GM19043 (cell line): ENCODE results near the gene CD200.

Source experiments
- ATAC-seq: cut with Tn5 transposase; IDR thresholded peaks from one replicate; pipeline ENCODE4 v1.9.1; 2021; ENCODE audit warnings: low read depth; ENCODE audit not compliant: unreplicated experiment

The CD200 gene

DNA sequence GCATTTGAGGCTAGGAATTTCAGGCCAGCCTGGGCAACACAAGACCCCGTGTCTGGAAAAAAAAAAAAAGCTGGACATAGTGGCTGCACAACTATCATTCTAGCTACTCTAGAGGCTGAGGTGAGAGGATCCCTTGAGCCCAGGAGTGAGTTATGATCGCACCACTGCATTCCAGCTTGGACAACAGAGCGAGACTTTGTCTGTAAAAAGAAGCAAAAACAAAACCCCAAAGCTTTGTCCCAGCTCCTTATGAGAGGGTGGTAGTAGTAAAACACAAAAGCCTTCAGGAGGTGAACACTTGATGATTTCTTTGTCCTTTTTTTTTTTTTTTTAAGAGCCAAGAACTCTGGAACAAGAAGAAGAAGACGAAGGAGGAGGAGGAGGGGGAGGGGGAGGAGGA lies 1.1 kb upstream of the CD200 start:
- no peak for ATAC-seq

DNA sequence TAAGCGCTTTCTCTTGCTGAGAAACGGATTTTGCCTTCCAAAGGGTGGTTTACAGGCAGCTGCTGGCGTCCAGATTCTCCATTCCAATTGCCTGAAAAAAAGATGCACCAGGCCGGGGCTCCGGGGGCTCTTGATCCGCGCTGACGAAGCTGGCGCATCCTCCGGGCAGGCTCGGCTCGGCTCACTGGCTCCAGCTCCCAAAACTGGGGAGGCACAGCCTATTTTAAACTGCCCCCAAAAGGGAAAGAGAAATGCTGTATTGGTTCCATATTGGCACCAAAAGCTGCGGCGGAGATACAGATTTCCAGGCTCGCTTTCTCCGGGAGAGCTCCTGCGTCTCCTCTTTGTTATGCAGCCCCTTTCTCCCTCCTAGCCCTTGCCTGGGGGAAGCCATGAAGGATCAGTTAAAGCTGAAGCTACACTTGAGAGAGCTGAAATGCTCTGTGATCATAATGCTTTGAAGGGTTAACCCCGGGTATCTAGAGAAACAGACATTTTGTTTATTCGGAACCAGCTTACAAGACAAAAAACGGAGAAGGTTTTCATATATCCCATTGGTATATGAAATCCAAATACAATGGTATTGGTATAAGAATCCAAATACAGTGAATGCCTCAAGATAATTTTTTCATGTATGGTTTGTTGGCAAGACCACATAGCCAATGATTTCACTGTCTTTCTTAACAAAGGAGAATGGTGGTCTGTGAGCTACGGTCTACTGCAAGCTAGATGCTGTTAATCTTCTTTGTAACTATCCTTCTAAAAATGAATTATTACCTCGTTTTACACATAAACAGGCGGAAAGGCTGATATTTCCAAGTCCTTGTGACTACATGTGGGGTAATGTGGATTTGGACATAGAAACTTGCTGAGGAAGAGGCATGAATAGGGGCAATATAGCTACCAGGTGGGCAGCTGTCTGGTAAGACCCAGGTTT lies 693 bp downstream of the CD200 start:
- peak; percentile 35 for ATAC-seq

DNA sequence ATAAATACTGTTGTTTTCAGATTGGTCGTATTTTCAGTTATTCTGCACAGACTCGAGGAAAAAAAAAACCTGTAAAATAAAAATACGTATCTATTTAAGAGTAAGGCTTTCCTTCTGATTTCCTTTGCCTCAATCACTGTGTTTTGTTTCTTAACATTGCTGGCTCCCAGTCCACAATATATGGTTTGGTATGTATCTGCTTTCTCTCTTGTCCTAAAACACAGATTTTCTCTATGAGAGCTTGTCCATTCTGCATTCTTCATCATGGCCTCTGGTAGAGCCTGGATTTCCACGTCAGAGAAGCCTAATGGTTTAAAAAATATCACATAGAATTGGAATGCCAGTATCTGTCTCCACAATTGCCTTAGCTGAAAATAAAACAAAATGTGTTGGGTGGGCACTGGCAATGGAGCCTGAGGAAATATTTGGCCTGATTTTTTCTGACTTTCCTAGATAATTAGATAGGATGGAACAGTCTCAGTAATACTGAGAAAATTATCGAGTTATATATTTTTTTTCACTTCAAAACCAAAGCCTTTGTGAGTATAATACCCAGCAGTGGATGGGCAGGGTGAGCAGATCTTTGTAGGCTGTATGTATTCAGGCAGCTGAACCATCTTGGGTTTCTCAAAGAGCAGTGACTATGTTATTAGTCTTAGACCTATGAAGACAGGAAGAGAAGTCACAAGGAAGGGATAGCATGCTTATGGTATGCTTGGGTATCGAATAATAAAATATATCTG lies 1.9 kb downstream of the CD200 start:
- no peak for ATAC-seq

DNA sequence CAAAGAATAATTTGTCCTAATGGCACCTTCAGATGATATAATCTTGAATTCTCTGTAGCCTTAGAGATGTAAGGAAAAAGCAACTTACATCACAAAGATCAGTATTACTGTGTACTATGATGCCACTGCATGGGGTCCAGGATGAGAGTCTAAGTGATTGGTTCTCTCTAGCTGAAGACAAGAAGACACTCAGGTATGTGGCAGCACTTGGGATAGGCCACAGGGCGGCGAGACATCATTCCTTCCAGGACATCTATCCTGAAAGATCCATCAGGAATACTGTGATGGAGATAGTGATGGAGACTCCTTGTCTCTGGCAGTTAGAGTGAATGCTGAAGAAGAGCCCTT lies 2.5 kb downstream of the CD200 start:
- no peak for ATAC-seq

DNA sequence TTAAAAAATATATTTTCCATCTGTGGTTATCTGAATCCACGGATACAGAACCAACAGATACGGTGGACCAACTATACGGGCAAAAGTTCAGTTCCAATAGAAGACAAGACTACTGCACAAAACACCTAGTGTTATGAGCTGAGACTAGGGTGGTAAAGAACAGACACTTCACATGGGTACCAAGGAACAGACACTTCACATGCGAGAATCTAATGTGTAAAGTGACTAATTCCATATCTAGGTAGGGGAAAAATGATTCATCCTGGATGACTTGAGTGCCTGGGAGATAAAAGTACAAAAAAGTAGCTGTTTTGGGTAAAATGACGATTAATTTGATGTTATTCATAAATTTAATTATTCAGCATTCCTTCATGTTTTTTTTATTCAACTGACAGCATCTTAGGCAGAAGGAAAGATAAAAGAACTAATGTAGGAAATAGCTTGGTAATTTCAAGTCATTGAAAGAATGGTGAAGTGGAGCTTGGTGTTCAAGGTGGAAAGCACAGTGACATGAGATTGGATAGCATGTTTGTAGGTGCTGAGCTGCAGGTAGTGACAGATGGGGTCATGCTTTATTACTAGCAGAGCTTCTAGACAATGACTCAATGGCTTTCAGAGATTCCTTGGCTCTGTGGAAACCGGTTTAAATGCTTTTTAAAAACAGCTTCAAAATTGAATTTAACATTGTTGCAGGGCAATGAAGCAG lies 5.2 kb downstream of the CD200 start:
- no peak for ATAC-seq

DNA sequence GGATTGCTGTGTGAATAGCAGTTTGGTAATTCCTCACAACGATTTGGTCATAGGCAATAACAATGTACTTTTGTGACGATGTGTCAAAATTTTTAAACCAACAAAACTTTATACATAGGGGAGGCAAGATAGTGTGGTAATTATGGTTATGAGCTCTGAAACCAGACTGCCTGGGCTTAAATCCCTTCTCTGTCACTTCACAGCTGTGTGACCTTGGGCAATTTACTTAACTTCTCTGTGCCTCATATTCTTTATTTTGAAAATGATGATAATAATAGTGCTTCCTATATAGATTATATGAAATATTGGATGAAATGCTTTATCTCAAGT lies 5.7 kb downstream of the CD200 start:
- no peak for ATAC-seq

DNA sequence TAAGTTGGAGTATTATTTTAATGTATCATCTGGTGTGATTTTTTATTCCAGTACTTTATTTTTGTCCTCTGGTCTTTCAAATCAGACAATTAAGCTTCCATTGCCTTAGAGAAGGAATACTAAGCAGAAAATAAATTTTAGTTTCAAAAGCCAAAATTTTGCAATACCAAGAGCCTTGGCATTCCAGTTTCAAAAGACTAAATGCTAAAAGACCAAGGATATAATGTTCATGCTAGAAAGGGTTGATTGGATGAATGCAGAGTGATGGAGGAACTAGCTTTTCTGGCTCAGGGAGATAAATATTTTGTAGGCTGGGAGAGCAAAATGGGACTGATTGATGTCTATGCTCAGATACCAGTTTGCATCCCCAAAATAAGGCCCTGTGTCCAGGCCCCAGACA lies 6.2 kb downstream of the CD200 start:
- ATAC-seq: no peak

DNA sequence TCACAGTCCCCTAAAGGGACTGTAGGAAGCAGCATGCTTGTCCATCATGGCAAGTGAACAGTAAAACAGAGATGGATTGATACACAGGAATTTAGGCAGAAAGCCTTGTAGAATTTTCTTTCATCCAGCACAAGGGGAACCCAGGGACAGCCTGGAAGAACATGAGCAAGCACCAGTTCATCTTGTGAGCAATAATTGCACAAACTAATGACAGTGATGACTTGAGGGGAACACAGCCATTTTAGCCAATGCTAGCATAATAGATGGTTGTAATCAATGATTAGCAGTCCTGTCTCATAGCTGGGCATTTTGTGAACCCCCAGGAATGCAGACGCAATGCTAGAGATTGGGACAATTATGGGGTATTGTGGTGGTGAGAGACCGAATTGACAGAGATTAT lies 6.7 kb downstream of the CD200 start:
- ATAC-seq: no peak

DNA sequence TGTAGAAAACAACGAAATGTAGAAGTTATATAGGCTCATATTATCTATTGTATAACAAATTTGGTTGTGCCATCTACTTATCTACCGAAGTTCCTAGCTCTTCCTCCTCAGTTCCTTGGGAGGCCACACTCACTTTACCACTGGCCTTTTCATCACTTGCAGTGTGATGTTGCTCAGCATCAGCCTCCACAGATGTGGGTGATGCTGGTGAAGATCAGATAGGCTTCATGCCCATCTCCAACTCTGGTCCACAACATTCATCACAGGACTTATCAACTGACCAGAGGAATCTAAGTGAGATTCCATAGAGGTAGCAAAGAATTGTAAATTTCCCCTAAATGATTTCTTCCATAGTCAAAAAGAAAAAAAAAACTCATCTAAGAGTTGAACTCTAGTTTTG lies 8.4 kb downstream of the CD200 start:
- ATAC-seq: no peak

DNA sequence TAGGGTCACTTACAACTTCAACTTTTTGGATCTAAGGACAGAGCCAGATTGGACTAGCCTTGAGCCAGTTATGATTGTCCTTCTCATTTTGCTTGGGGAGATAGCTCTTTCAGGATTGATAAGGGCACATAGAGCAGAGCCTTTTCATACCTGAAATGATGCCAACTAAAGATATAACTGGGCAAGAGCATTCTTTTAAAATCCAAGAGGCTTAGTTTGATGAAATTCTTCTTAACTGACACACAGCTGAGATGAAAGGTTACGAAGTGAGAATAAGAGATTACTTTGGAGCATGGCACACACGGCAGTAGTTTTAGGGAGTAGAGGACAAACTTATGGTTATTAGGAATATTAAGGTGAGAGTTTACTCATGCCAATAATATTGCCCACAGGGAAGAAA lies 12.7 kb downstream of the CD200 start:
- no peak for ATAC-seq

DNA sequence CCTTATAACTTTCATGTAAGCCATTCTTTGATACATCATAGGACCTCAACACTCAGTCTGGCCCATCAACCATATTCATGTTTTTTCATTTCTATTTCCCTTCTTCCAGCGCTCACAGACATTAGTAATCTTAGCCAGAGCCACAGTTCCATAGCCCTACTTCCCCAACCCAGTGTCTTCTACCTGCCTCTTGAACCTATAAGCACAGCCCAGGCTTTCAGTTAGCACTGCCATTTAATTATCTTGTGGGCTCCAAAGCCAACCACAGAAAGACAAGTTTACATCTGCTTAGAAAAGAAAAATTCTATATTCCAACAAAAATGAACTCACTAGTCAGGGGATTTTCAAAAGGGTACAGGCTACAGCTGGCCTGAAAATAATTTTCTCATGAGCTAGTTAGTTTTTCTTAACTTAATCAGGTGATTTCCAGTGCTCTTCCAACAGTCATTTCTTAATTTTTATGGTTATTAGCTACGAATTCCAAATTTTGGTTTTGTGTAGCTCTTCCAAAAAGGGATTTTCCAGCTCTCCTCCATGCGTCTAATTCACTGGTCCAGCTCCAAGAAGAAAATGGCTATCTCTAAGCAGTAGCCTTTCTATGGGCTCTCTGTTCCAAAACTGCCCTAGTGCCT lies 13.7 kb downstream of the CD200 start:
- no peak for ATAC-seq

DNA sequence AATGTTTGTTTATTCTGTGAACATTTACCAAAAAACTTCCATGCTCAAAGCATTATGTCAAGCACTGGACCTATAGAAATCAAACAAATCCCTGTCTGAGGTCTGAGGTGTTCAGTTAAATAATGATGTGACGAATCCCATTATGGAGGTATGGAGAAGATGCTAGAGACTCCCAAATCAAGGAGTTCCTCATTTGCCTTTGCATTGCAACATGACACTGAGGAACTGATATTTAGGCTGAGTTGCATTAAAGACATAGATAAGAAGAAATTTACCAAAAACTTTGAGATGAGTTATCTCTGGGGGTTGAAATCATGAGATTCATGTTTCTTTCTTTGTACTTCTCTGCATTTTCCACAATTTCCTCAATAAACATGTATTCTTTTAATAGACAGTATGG lies 16.0 kb downstream of the CD200 start:
- no peak for ATAC-seq

DNA sequence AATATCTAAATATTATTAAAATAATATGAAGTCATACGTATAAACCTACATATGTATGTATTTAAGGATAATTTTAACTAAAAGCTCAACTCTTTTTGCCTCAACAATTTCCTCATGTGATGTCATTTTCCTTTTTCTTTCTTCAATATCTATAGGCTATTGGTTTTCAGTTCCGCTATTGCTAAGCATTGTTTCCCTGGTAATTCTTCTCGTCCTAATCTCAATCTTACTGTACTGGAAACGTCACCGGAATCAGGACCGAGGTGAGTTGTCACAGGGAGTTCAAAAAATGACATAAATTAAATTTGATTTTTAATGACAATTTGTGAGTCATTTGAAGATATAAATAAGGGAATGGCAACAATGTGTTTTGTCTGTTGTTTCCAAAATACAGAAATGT lies 16.6 kb downstream of the CD200 start:
- no peak for ATAC-seq

DNA sequence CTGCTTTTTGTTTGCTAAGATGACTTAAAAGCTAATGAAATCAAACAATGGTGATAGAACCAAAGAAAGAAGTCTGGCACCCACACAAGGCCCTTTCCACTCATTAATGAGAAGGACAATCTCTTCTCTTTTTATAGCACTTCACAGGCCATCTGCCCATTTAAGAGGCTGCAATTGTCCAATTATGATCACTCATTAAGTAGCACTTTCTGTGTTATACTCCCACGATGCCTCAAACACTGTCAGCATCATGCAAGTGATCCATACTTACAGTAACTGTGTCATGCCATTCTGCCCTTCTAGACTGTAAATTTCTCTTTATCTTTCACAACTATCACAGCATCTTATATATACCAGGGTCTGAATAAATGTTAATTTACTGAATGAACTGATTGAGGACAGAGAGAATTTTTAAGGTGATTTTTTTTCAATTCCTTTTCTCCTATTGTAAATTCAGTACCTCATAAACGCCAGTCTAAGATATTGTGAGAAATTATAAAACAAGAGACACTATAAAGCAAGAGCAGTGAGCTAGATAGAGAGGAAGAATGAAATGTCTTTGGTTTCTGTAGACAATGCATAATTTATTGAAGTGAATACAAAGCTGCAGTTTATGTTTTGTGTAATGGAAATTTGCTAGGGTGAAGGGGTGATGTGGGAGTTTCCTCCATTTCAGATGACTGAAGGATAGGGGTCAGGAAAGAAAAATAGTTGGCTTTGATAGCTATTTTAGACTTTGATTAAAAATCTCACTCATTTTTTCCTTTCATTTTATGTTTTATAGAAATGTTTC lies 17.3 kb downstream of the CD200 start:
- ATAC-seq: no peak

DNA sequence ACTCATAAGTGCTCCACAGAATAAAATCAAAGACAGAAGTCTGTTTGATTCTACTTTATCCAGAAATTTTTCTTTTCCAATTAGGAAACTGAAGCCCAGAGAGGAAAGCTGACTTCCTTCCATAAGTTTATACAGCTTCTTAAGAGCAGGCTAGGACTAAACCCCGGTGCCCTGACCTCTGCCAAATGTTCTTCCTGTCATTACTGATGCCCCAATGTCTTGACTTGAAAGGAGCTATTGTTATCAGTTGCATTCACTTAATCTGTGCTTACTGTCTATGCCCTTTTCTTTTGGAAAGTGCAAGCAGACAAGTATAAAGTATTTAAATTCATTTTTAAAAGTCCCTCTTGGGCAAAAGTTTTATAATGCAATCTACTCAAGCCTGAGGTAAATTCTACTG lies 18.1 kb downstream of the CD200 start:
- ATAC-seq: no peak

DNA sequence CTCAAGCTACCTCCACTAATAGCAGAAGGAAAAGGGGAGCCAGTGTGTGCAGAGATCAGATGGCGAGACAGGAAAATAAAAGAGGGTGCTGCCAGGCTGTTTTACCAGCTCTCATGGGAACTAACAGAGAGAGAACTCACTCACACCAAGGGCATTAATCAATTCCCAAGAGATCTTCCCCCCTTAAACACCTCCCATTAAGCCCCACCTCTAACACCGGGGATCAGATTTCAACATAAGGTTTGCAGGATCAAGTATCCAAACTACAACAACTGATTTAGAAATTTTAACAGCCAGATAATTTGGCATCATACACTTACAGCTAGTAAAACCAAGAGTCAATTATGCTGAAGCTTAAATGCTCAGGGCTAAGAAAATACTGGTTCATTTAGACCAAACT lies 18.9 kb downstream of the CD200 start:
- ATAC-seq: no peak

DNA sequence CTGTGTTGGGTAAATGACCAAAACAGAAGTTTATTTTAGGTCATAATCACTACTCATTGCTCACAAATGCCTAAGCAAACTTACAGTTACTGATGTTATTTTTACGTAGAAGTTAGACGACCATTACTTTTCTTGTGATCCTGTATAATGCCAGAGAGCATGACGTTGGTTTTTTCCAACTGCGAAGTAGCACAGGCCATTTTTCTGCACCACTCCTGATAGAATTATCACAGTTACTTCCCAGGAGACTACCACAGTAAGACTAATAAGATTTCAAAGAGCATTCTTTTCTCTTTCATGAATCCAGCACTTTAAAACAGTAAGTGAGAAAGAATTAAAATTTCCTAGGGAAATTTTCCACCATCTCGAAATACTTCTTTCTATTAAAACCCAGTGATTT lies 19.8 kb downstream of the CD200 start:
- no peak for ATAC-seq

DNA sequence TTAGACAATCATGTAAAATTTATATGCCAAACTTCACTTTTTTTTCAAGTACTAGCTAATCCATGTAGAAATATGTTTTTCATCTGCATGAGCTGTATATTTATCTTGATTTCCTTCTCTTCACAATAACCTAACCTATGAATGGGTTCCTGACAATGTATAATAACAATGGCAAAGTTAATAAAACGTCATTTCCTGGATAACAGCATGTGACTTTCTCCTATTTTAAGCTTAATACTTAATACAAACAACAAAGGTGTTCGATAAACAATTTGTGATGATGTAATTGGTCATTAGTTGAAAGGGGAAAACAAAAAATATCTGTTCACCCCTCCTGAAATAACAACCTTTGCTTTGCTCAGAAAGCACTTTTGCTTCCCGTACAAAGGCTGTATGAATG lies 20.4 kb downstream of the CD200 start:
- ATAC-seq: no peak

DNA sequence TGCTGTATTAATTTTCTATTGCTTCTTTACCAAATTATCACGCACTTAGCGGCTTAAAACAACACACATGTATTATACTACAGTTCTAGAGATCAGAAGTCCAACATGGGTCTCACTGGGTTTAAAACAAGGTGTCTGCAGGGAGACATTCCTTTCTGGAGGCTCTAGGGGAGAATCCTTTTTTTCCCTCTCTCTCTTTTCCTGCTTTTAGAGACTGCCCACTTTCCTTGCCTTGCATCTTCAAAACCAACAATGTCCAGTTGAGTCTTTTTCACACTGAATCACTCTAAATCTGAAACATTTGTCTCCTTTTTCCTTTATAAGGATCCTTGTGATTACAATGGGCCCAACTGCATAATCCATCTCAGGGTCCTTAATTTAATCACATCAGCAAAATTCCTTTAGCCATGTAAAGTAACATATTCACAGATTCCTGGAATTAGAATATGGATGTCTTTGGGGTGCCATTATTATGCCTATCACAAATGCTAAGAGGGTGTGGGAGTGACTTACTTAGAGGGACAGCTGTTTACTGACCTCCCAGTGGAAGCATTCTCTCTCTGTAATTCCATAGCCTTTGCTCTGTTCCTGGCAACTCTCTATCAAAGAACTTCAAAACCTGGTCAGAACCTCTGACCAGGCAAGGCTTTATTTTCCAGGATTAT lies 21.8 kb downstream of the CD200 start:
- ATAC-seq: no peak

DNA sequence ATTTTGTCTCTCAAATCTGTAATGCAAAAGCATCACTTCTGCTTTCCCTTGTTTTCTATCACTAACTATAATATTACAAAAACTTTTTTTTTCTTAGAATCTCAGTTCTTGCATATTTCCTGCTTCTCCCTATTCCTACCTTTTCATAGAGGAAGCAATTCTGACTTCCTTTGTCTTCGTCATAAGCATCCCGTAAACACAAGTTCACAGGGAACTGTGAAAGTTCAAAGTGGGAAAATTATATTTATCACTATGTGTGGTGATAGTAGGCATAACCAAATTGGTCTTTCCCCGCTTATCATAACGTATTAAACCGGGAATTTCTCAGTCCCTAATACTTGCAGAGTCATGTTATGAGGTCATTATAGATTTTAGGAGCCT lies 22.3 kb downstream of the CD200 start:
- no peak for ATAC-seq
